ENCODE data around the gene EIF4E. TPM values are rescaled to one million over a fixed set of nuclear protein-coding genes. Genes with fewer than 3 reads are reported as not detected.

EIF4E gene
- total and polyA plus RNA-seq, 11 donors: 8.3 to 93.2 (median 62.2) TPM

- intact Hi-C loops (cut with DNase I): no loop called here
- no peak overlapping the region for H3K27ac ChIP-seq
- H3K27me3 ChIP-seq: no peaks in the 10 kb centered on the region
- DNase-seq (no peak), ATAC-seq (no peak)
- H3K9me3 ChIP-seq: no peaks in the 10 kb centered on the region
- H3K4me1 ChIP-seq: peaks cover 0 to 32% (median 14%) of the 10 kb centered on the region in 12 donors
- 78 to 89% (median 85%) methylated on average over 2 of the region's 2 CpGs for WGBS, 4 donors
- H3K4me3 ChIP-seq: no peak overlapping the region
- H3K36me3 ChIP-seq: peaks cover 0 to 30% (median 22%) of the 10 kb centered on the region in 9 donors
- TF ChIP-seq CTCF (IDR thresholded peaks at IDR 0.05) (no peak), POLR2A (IDR thresholded peaks at IDR 0.05) (no peak)
Measured at GRCh38 chr4:98903561-98903960, 25.4 kb downstream of the EIF4E start.

GRCh38 chr4:98899277-98899676, 29.7 kb downstream of the EIF4E start:
- H3K9me3 ChIP-seq: no peaks in the 10 kb centered on the region
- no peak for ATAC-seq
- H3K27me3 ChIP-seq: no peaks in the 10 kb centered on the region
- intact Hi-C loops (cut with DNase I): no loop called here
- H3K4me1 ChIP-seq: peaks cover 0 to 6% (median 0%) of the 10 kb centered on the region in 12 donors
- H3K4me3 ChIP-seq: no peak overlapping the region
- 96 to 100% (median 98%) methylated on average over 1 of the region's 1 CpG for WGBS, 4 donors
- H3K27ac ChIP-seq: no peak overlapping the region
- TF ChIP-seq CTCF (IDR thresholded peaks at IDR 0.05) (no peak), POLR2A (IDR thresholded peaks at IDR 0.05) (no peak)
- DNase-seq: no peak
- peaks cover 0 to 57% (median 41%) of the 10 kb centered on the region in 9 donors for H3K36me3 ChIP-seq

- H3K27me3 ChIP-seq: no peaks in the 10 kb centered on the region
- H3K9me3 ChIP-seq: no peaks in the 10 kb centered on the region
- H3K27ac ChIP-seq: no peak overlapping the region
- H3K36me3 ChIP-seq: peaks cover 0 to 62% (median 43%) of the 10 kb centered on the region in 9 donors
- no peak overlapping the region for H3K4me3 ChIP-seq
- peaks cover 0 to 13% (median 0%) of the 10 kb centered on the region in 12 donors for H3K4me1 ChIP-seq
- TF ChIP-seq POLR2A (IDR thresholded peaks at IDR 0.05) (no peak), CTCF (IDR thresholded peaks at IDR 0.05) (no peak)
- intact Hi-C loops (cut with DNase I): no loop called here
- DNase-seq (no peak), ATAC-seq (no peak)
- WGBS, 4 donors: 96 to 98% (median 97%) methylated on average over 11 of the region's 11 CpGs
Measured at GRCh38 chr4:98891478-98892337, 37.2 kb downstream of the EIF4E start.

- no peak for ATAC-seq
Measured at GRCh38 chr4:98890702-98891455, 38.1 kb downstream of the EIF4E start.

More at GRCh38 chr4:98890702-98891455, 38.1 kb downstream of the EIF4E start:
- Histone ChIP-seq H3K4me1 (peaks cover 0 to 13% (median 0%) of the 10 kb centered on the region in 12 donors), H3K4me3 (no peak overlapping the region), H3K36me3 (peaks cover 2 to 68% (median 49%) of the 10 kb centered on the region in 9 donors), H3K27me3 (no peaks in the 10 kb centered on the region), H3K27ac (no peak overlapping the region), H3K9me3 (no peaks in the 10 kb centered on the region)
- no peak for TF ChIP-seq POLR2A (IDR thresholded peaks at IDR 0.05)
- TF ChIP-seq CTCF (IDR thresholded peaks at IDR 0.05): no peak
- WGBS, 4 donors: 57 to 72% (median 68%) methylated on average over 6 of the region's 6 CpGs
- no peak for DNase-seq
- intact Hi-C loops (cut with DNase I): no loop called here

Data from heart left ventricle (tissue), 16 donors.